AG04450 (cell line): ENCODE measurements around the gene ADGRG6. TPM values are rescaled to one million over a fixed set of nuclear protein-coding genes. Genes with fewer than 3 reads are reported as not detected.

ENCODE experiments used
- CTCF ChIA-PET: fragments of 300-600, 350-600 bp; formaldehyde crosslinking; extraction: SDS; loops from one replicate; lab custom pipeline; 2022; ENCODE audit warnings: antibody characterized with exemption, inconsistent platforms; lab: Charles Lee
- POLR2A ChIA-PET: fragments of 350-600 bp; formaldehyde crosslinking; extraction: SDS; loops from one replicate; lab custom pipeline; 2021; ENCODE audit warnings: antibody characterized with exemption, inconsistent platforms; lab: Yijun Ruan, JAX
- DNase-seq: peaks from one replicate; pipeline ENCODE4 v3.0.0-alpha.2; 2011; ENCODE audit warnings: low read depth, low spot score
- H3K27ac ChIP-seq: one replicate; pipeline ENCODE4 v1.5.1; 2012; ENCODE audit warnings: low read depth, low read length, control low read depth
- H3K27me3 ChIP-seq: one replicate; pipeline ENCODE4 v1.6.0; 2012; ENCODE audit warnings: low read length; ENCODE audit not compliant: control insufficient read depth, insufficient read depth
- H3K4me3 ChIP-seq: 2 replicates; pipeline ENCODE4 v1.5.1; 2011; ENCODE audit warnings: mild to moderate bottlenecking, low read depth, low read length, control low read depth
- H3K9me3 ChIP-seq: 2 replicates; pipeline ENCODE4 v1.5.1; 2012; ENCODE audit warnings: low read length; ENCODE audit not compliant: control insufficient read depth, insufficient read depth
- polyA plus RNA-seq: library from polyadenylated mRNA; depleted of rRNA; stranded (reverse); fragments of >200 nt; gene quantifications from 2 replicates; pipeline ENCODE4 v1.2.3, GENCODE V29; 2011
- TF ChIP-seq, protein P1 (sequence below): IDR thresholded peaks from 2 replicates; pipeline ENCODE4 v1.5.1; 2011; ENCODE audit warnings: low read depth, low read length, control low read depth, inconsistent platforms

Gene ADGRG6
- polyA plus RNA-seq, 1 experiment = 16.2 TPM

DNA sequence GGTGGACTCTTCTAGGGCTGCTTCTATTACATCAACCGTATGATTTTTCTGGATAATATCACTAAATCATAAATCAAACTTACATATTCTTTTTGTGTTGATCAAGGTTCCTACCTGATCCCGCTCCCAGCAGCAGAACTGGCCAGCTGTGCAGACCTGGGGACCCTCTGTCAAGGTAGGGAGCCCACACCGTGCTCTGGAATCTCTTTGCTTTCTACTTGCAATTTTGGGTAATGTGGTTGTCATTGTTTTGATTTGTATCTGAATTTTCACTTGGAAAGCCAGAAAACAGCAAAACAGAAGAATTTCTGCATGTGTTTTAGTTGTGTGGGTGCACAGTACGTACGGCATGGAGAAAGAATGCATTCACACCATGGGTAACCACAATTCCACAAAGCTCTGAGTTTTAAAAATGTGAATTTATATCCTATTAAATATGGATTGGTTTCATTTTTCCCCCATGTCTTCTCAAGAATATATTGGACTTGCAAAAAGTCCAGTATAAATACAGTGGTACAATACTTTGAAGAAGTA lies 80.1 kb downstream of the ADGRG6 start:
- H3K27ac ChIP-seq = no peak overlapping the region
- DNase-seq = no peak
- TF ChIP-seq, protein P1, sequence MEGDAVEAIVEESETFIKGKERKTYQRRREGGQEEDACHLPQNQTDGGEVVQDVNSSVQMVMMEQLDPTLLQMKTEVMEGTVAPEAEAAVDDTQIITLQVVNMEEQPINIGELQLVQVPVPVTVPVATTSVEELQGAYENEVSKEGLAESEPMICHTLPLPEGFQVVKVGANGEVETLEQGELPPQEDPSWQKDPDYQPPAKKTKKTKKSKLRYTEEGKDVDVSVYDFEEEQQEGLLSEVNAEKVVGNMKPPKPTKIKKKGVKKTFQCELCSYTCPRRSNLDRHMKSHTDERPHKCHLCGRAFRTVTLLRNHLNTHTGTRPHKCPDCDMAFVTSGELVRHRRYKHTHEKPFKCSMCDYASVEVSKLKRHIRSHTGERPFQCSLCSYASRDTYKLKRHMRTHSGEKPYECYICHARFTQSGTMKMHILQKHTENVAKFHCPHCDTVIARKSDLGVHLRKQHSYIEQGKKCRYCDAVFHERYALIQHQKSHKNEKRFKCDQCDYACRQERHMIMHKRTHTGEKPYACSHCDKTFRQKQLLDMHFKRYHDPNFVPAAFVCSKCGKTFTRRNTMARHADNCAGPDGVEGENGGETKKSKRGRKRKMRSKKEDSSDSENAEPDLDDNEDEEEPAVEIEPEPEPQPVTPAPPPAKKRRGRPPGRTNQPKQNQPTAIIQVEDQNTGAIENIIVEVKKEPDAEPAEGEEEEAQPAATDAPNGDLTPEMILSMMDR = no peak
- ChIA-PET CTCF (interaction anchor here (1.6 kb wide), 1 partner anchor 149 kb away, joined by 3 read pairs; no protein-coding TSS in a partner anchor), POLR2A (no interaction called here)
- no peaks in the 10 kb centered on the region for H3K9me3 ChIP-seq
- no peaks in the 10 kb centered on the region for H3K27me3 ChIP-seq
- no peak overlapping the region for H3K4me3 ChIP-seq

DNA sequence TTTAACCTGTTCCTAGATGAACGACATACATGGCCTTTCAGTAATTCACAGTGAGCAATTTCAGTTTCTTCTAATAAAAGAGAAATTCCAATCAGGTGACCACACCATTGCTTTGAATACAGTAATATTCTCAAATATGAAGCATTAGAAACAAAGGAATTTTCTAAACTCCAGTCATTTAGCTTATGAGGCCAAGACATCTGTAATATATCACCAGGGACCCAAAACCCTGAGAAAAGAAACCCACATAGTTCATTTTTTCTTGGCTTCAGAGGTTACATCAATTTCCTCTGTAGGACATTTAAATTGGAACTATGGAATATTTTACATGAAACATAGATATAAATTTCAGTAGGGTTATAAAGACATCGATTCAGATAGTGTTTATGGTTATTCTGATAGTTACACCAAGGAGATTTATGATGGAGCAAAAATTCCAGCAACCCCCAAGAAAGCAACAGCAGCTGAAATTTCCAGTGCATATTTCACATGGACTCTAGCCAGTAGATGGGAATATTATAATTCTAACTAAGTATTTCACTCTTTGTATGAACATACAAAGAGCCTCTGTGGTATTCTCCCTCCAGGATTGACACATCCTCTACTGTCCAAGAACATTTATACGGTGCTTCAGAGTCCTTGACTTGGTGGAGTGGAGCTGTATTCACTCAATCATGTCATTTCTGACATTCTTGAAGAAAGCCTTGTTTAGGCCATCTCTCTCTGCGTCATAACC lies 82.9 kb downstream of the ADGRG6 start:
- H3K27ac ChIP-seq = no peak overlapping the region
- TF ChIP-seq, protein P1 = no peak
- no peaks in the 10 kb centered on the region for H3K27me3 ChIP-seq
- POLR2A ChIA-PET = no interaction called here
- no peak for DNase-seq
- H3K4me3 ChIP-seq = no peak overlapping the region
- CTCF ChIA-PET = interaction anchor here (1.3 kb wide), 1 partner anchor 228 kb away, joined by 3 read pairs; no protein-coding TSS in a partner anchor
- H3K9me3 ChIP-seq = no peaks in the 10 kb centered on the region

DNA sequence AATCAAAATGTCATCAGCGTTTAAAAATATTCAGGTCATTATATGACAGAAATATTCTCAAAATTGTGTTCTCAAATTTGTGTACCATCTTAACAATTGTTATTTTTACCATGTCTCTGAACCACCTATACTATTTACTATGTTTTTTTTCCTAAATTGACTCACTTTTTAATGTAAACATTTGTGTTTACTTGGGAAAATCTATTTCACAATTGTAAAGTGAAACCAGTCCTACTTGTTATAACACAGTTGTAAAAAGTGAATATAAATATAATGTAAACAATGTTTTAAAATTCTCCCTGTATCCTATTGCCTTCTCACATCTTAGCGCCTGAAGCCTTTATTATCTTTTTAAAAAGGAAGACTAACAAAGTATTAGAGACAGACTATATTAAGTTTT lies 83.5 kb downstream of the ADGRG6 start:
- no peaks in the 10 kb centered on the region for H3K9me3 ChIP-seq
- no peak overlapping the region for H3K4me3 ChIP-seq
- H3K27ac ChIP-seq = no peak overlapping the region
- POLR2A ChIA-PET = no interaction called here
- CTCF ChIA-PET = interaction anchor here (1.3 kb wide), 1 partner anchor 229 kb away, joined by 3 read pairs; no protein-coding TSS in a partner anchor
- TF ChIP-seq, protein P1 = no peak
- no peak for DNase-seq
- H3K27me3 ChIP-seq = no peaks in the 10 kb centered on the region

DNA sequence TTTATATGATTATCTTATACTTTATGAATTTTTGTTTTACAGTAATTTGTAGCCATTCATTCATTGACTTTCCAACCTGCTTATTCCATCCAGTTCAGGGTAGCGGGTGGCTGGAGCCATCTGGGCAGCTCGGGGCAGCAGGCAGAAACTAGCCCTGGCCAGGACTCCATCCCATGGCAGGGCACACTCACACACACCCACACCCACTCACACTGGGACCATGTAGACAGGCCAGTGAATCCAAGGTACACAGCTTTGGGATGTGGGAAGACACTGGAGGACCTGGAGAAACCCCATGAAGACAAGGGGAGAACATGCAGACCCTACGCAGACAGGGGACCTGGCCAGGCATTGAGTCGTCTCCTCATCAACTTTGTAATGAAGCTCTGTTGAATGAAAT lies 84.8 kb downstream of the ADGRG6 start:
- H3K4me3 ChIP-seq = no peak overlapping the region
- ChIA-PET POLR2A (no interaction called here), CTCF (interaction anchor here (0.5 to 4.4 kb wide), 15 partner anchors 10 to 554 kb away, joined by 3 to 45 read pairs (median 4); partner anchors contain the start of genes NMBR and VTA1)
- no peak for DNase-seq
- TF ChIP-seq, protein P1 = no peak
- no peak overlapping the region for H3K27ac ChIP-seq
- H3K9me3 ChIP-seq = no peaks in the 10 kb centered on the region
- H3K27me3 ChIP-seq = no peaks in the 10 kb centered on the region
